GM18870 (cell line): ENCODE measurements around the gene PAK6.

Source experiments
- ATAC-seq: cut with Tn5 transposase; IDR thresholded peaks from one replicate; pipeline ENCODE4 v1.9.1; 2021; ENCODE audit warnings: moderate library complexity; ENCODE audit not compliant: unreplicated experiment

The PAK6 gene

GRCh38 chr15:40254452-40254851, 15.6 kb downstream of the PAK6 start:
- ATAC-seq, result no peak

GRCh38 chr15:40255033-40255432, 16.2 kb downstream of the PAK6 start:
- no peak for ATAC-seq

GRCh38 chr15:40256638-40257235, 17.9 kb downstream of the PAK6 start:
- ATAC-seq, result no peak

- ATAC-seq, result no peak
Measured at GRCh38 chr15:40257656-40258450, 19.0 kb downstream of the PAK6 start.

GRCh38 chr15:40258544-40258943, 19.7 kb downstream of the PAK6 start:
- ATAC-seq, result no peak

GRCh38 chr15:40259021-40259420, 20.2 kb downstream of the PAK6 start:
- ATAC-seq, result no peak

GRCh38 chr15:40263024-40263754, 24.3 kb downstream of the PAK6 start:
- ATAC-seq, result no peak

GRCh38 chr15:40264321-40265153, 25.7 kb downstream of the PAK6 start:
- no peak for ATAC-seq

GRCh38 chr15:40265355-40265754, 26.5 kb downstream of the PAK6 start:
- ATAC-seq, result no peak

GRCh38 chr15:40265875-40266274, 27.0 kb downstream of the PAK6 start:
- no peak for ATAC-seq

- no peak for ATAC-seq
Measured at GRCh38 chr15:40266828-40267304, 28.0 kb downstream of the PAK6 start.

GRCh38 chr15:40267670-40268069, 28.8 kb downstream of the PAK6 start:
- ATAC-seq, result no peak

- no peak for ATAC-seq
Measured at GRCh38 chr15:40269604-40270003, 30.7 kb downstream of the PAK6 start.

- ATAC-seq, result no peak
Measured at GRCh38 chr15:40270246-40270995, 31.6 kb downstream of the PAK6 start.

- no peak for ATAC-seq
Measured at GRCh38 chr15:40271685-40272484, 33.0 kb downstream of the PAK6 start.

GRCh38 chr15:40272485-40273056, 33.7 kb downstream of the PAK6 start:
- ATAC-seq, result no peak

- ATAC-seq, result no peak
Measured at GRCh38 chr15:40273428-40273827, 34.6 kb downstream of the PAK6 start.

GRCh38 chr15:40274350-40275274, 35.7 kb downstream of the PAK6 start:
- ATAC-seq, result no peak
